Upper lobe of left lung (tissue), 6 donors: ENCODE measurements around the gene CACNA1D. TPM values are rescaled to one million over a fixed set of nuclear protein-coding genes. Genes with fewer than 3 reads are reported as not detected.
A peak's percentile ranks its signal among the peaks of the same experiment; 100 is the strongest.

Experiments used
- ATAC-seq, 2 donors: fragments of 200-7000 bp; cut with Tn5 transposase; one replicate each; pipeline ENCODE4 v1.9.1; 2022; ENCODE audit warnings: mild to moderate bottlenecking in 2 of 2, moderate library complexity in 2 of 2; ENCODE audit not compliant: low FRiP score in 2 of 2
- DNase-seq, 2 donors: peaks; one replicate each; pipeline ENCODE4 v3.0.0-alpha.2; 2019 to 2020
- H3K27ac ChIP-seq, 4 donors: fragments of 200-600 bp; sonication (generic); one replicate each; pipeline ENCODE4 v1.5.1; 2016 to 2019
- H3K27me3 ChIP-seq, 4 donors: fragments of 200-600 bp; sonication (generic); one replicate each; pipeline ENCODE4 v1.5.1; 2017 to 2019
- H3K36me3 ChIP-seq, 4 donors: fragments of 200-600 bp; sonication (generic); one replicate each; pipeline ENCODE4 v1.5.1; 2016 to 2019
- H3K4me1 ChIP-seq, 4 donors: fragments of 200-600 bp; sonication (generic); one replicate each; pipeline ENCODE4 v1.5.1; 2018 to 2019
- H3K4me3 ChIP-seq, 4 donors: fragments of 200-600 bp; sonication (generic); one replicate each; pipeline ENCODE4 v1.5.1; 2017 to 2019; ENCODE audit warnings: mild to moderate bottlenecking in 2 of 4, moderate library complexity in 1 of 4
- H3K9me3 ChIP-seq, 4 donors: fragments of 200-600 bp; sonication (generic); one replicate each; pipeline ENCODE4 v1.5.1; 2018 to 2019
- CTCF ChIP-seq, 6 experiments: fragments of 450-650 bp in 4 of 6; fragments of 200-600 bp in 2 of 6; sonication (generic) in 2 of 6; IDR thresholded peaks; one replicate each; pipeline ENCODE4 v1.5.1; 2016 to 2019; ENCODE audit warnings: antibody characterized with exemption in 6 of 6
- EP300 ChIP-seq, 4 donors: sonication (generic); formaldehyde crosslinking; IDR thresholded peaks; one replicate each; pipeline ENCODE4 v1.5.1; 2017; ENCODE audit warnings: antibody characterized with exemption in 4 of 4, control low read depth in 2 of 4
- POLR2A ChIP-seq, 4 donors: fragments of 450-650 bp; IDR thresholded peaks; one replicate each; pipeline ENCODE4 v1.5.1; 2016 to 2017; ENCODE audit warnings: antibody characterized with exemption in 4 of 4, mild to moderate bottlenecking in 2 of 4
- POLR2AphosphoS5 ChIP-seq, 2 donors: sonication (generic); formaldehyde crosslinking; IDR thresholded peaks; one replicate each; pipeline ENCODE4 v1.5.1; 2017; ENCODE audit warnings: antibody characterized with exemption in 2 of 2
- WGBS, 2 donors: methylation state at CpG; one replicate each; pipeline ENCODE4 v1.1.5; 2017 to 2018; 5-methylcytosine and 5-hydroxymethylcytosine counted together
- total RNA-seq, 6 donors: library from RNA; depleted of rRNA in 4 of 6; stranded (reverse); fragments of >200 nt in 4 of 6; gene quantifications; one replicate each; pipeline versions ENCODE4 v1.1.0 to v1.2.1, GENCODE V29; 2016 to 2021
- donor health status: DM: no; HTN: no; CAD: no; lungs with moderate emphysema.
- donor health status: DM: no; HTN: yes; CAD: no; lungs with severe emphysema.

Gene CACNA1D
- total RNA-seq, 6 donors from 2014 or later, result 17.2 to 221 (median 30.2) TPM

GRCh38 chr3:53817809-53818208, 323.4 kb downstream of the CACNA1D start:
- H3K36me3 ChIP-seq, result peaks cover 0 to 10% (median 6%) of the 10 kb centered on the region in 4 donors

GRCh38 chr3:53818221-53819162, 324.1 kb downstream of the CACNA1D start:
- Histone ChIP-seq H3K9me3 (no peaks in the 10 kb centered on the region), H3K27me3 (no peaks in the 10 kb centered on the region), H3K27ac (no peak overlapping the region), H3K36me3 (peaks cover 0 to 10% (median 6%) of the 10 kb centered on the region in 4 donors), H3K4me1 (no peaks in the 10 kb centered on the region), H3K4me3 (no peak overlapping the region)
- TF ChIP-seq POLR2A (IDR thresholded peaks at IDR 0.05) (no peak), CTCF (IDR thresholded peaks at IDR 0.05) (no peak), POLR2AphosphoS5 (IDR thresholded peaks at IDR 0.05) (no peak), EP300 (IDR thresholded peaks at IDR 0.05) (no peak)
- ATAC-seq, result no peak
- WGBS, 2 donors, result 79 to 82% methylated on average over 6 to 14 of the region's 14 CpGs
- DNase-seq, result no peak

More at GRCh38 chr3:53817809-53818208, 323.4 kb downstream of the CACNA1D start:
- no peaks in the 10 kb centered on the region for H3K4me1 ChIP-seq
- no peak overlapping the region for H3K4me3 ChIP-seq
- TF ChIP-seq CTCF (IDR thresholded peaks at IDR 0.05) (no peak), EP300 (IDR thresholded peaks at IDR 0.05) (no peak)
- no peaks in the 10 kb centered on the region for H3K27me3 ChIP-seq
- H3K9me3 ChIP-seq, result no peaks in the 10 kb centered on the region
- ATAC-seq (no peak), DNase-seq (no peak)
- WGBS, 2 donors, result 74 to 75% methylated on average over 17 of the region's 17 CpGs
- no peak overlapping the region for H3K27ac ChIP-seq

GRCh38 chr3:53819163-53819868, 324.9 kb downstream of the CACNA1D start:
- Histone ChIP-seq H3K9me3 (no peaks in the 10 kb centered on the region), H3K36me3 (peaks cover 0 to 10% (median 6%) of the 10 kb centered on the region in 4 donors), H3K4me3 (no peak overlapping the region), H3K27ac (no peak overlapping the region), H3K27me3 (no peaks in the 10 kb centered on the region), H3K4me1 (peaks cover 0 to 6% (median 0%) of the 10 kb centered on the region in 4 donors)
- TF ChIP-seq CTCF (IDR thresholded peaks at IDR 0.05) (no peak), POLR2AphosphoS5 (IDR thresholded peaks at IDR 0.05) (no peak), POLR2A (IDR thresholded peaks at IDR 0.05) (no peak), EP300 (IDR thresholded peaks at IDR 0.05) (no peak)
- no peak for ATAC-seq
- WGBS, 2 donors, result 90 to 95% methylated on average over 7 to 14 of the region's 14 CpGs
- DNase-seq, result peak in 1 of 2 donors; percentile 37

- Histone ChIP-seq H3K4me1 (peaks cover 0 to 6% (median 0%) of the 10 kb centered on the region in 4 donors), H3K27ac (no peak overlapping the region), H3K36me3 (peaks cover 0 to 10% (median 6%) of the 10 kb centered on the region in 4 donors), H3K4me3 (no peak overlapping the region), H3K27me3 (no peaks in the 10 kb centered on the region), H3K9me3 (no peaks in the 10 kb centered on the region)
- DNase-seq (no peak), ATAC-seq (no peak)
- 92 to 98% methylated on average over 4 to 5 of the region's 5 CpGs for WGBS, 2 donors
- no peak for TF ChIP-seq CTCF (IDR thresholded peaks at IDR 0.05)
Observed at GRCh38 chr3:53820084-53820483, 325.7 kb downstream of the CACNA1D start.
